ENCODE results near the gene RPL7A. TPM values are rescaled to one million over a fixed set of nuclear protein-coding genes. Genes with fewer than 3 reads are reported as not detected.

Gene RPL7A
- total and polyA plus RNA-seq, 2 donors (not counting 3 experiments of a cell fraction or from before 2014, with no cell fraction given), result 2,112 to 2,329 TPM

GRCh38 chr9:133331221-133331620 is 16.8 kb upstream of the RPL7A start:
- H4K20me1 ChIP-seq (replicated peaks; ENCODE audit: control insufficient read depth, extremely low read depth, insufficient read depth, low read length), result no peaks in the 10 kb centered on the region
- H3K4me1 ChIP-seq (ENCODE audit: control insufficient read depth, extremely low read depth, insufficient read depth, low read length), result peaks cover 4% of the 10 kb centered on the region
- no peak overlapping the region for H3K9ac ChIP-seq (replicated peaks; ENCODE audit: extremely low read depth, insufficient read depth, low read length)
- H3K9me1 ChIP-seq (replicated peaks; ENCODE audit: control insufficient read depth, extremely low read depth, insufficient read depth, low read length), result no peaks in the 10 kb centered on the region
- TF ChIP-seq POLR2AphosphoS5 (IDR thresholded peaks at IDR 0.05; ENCODE audit: insufficient read depth, low read depth, low read length) (no peak), JUN (IDR thresholded peaks at IDR 0.05; ENCODE audit: borderline replicate concordance, insufficient read depth, insufficient read length, low read depth) (no peak), MYC (IDR thresholded peaks at IDR 0.05; ENCODE audit: low read depth, low read length) (no peak), MAX (IDR thresholded peaks at IDR 0.05; ENCODE audit: insufficient read depth, insufficient read length) (no peak), FOS (IDR thresholded peaks at IDR 0.05; ENCODE audit: borderline replicate concordance, insufficient read depth, low read length) (no peak)
- H2AFZ ChIP-seq (ENCODE audit: low read depth, low read length), result no peak overlapping the region
- ChIA-PET POLR2A (interaction anchor here (0.6 kb wide), 1 partner anchor 384 kb away, joined by 3 read pairs; no protein-coding TSS in a partner anchor), CTCF (interaction anchor here (1.7 to 5.6 kb wide), 4 partner anchors 92 to 148 kb away, joined by 9 to 128 read pairs (median 20); no protein-coding TSS in a partner anchor)
- intact Hi-C loops (cut with micrococcal nuclease) (no loop called here), dilution Hi-C loops (cut with MboI; ENCODE audit: extremely low pct_ligation_motif_present, low sequenced_read_pairs) (no loop called here)
- H3K4me3 ChIP-seq (replicated peaks in 1 of 3; ENCODE audit: insufficient read depth in 1 of 3, low read depth in 1 of 3, low read length in 3 of 3), result no peak overlapping the region
- TSS peak; percentile 2 for BruUV-seq (replicated peaks)
- peaks cover 11 to 38% of the 10 kb centered on the region in 2 experiments for H3K36me3 ChIP-seq (ENCODE audit: control insufficient read depth in 2 of 2, extremely low read depth in 1 of 2, insufficient read depth in 2 of 2, low read length in 2 of 2)
- DNase-seq (ENCODE audit: low read depth, low spot score), result no peak
- FAIRE-seq, result no peak
- H3K79me2 ChIP-seq (ENCODE audit: control insufficient read depth, insufficient read depth, low read length), result peaks cover 23% of the 10 kb centered on the region
- no peaks in the 10 kb centered on the region for H3K27me3 ChIP-seq (ENCODE audit: control insufficient read depth in 2 of 2, insufficient read depth in 2 of 2, low read length in 2 of 2)
- no peak overlapping the region for H3K27ac ChIP-seq (ENCODE audit: insufficient read depth, low read depth, low read length)
- H3K9me3 ChIP-seq (replicated peaks; ENCODE audit: control insufficient read depth, insufficient read depth, low read length), result no peaks in the 10 kb centered on the region
- H3K4me2 ChIP-seq (ENCODE audit: insufficient read depth, low read length), result no peak overlapping the region

GRCh38 chr9:133331641-133332380 is 16.2 kb upstream of the RPL7A start:
- intact Hi-C loops (cut with micrococcal nuclease) (no loop called here), dilution Hi-C loops (cut with MboI; ENCODE audit: extremely low pct_ligation_motif_present, low sequenced_read_pairs) (no loop called here)
- no peaks in the 10 kb centered on the region for H3K27me3 ChIP-seq (ENCODE audit: control insufficient read depth in 2 of 2, insufficient read depth in 2 of 2, low read length in 2 of 2)
- H4K20me1 ChIP-seq (replicated peaks; ENCODE audit: control insufficient read depth, extremely low read depth, insufficient read depth, low read length), result no peaks in the 10 kb centered on the region
- H3K9ac ChIP-seq (replicated peaks; ENCODE audit: extremely low read depth, insufficient read depth, low read length), result no peak overlapping the region
- H3K36me3 ChIP-seq (ENCODE audit: control insufficient read depth in 2 of 2, extremely low read depth in 1 of 2, insufficient read depth in 2 of 2, low read length in 2 of 2), result peaks cover 11 to 38% of the 10 kb centered on the region in 2 experiments
- H3K27ac ChIP-seq (ENCODE audit: insufficient read depth, low read depth, low read length), result no peak overlapping the region
- H3K4me2 ChIP-seq (ENCODE audit: insufficient read depth, low read length), result no peak overlapping the region
- DNase-seq (ENCODE audit: low read depth, low spot score) (no peak), FAIRE-seq (no peak)
- TF ChIP-seq POLR2AphosphoS5 (IDR thresholded peaks at IDR 0.05; ENCODE audit: insufficient read depth, low read depth, low read length), result no peak
- no peak for TF ChIP-seq FOS (IDR thresholded peaks at IDR 0.05; ENCODE audit: borderline replicate concordance, insufficient read depth, low read length)
- no peak for TF ChIP-seq JUN (IDR thresholded peaks at IDR 0.05; ENCODE audit: borderline replicate concordance, insufficient read depth, insufficient read length, low read depth)
- TF ChIP-seq CTCF (IDR thresholded peaks at IDR 0.05; ENCODE audit: extremely low read depth in 1 of 2, insufficient read depth in 1 of 2, low read depth in 1 of 2, low read length in 2 of 2), result no peak
- no peak for TF ChIP-seq MAX (IDR thresholded peaks at IDR 0.05; ENCODE audit: insufficient read depth, insufficient read length)
- TF ChIP-seq POLR2A (IDR thresholded peaks at IDR 0.05; ENCODE audit: low read depth, low read length), result no peak
- TF ChIP-seq MYC (IDR thresholded peaks at IDR 0.05; ENCODE audit: low read depth, low read length), result no peak
- TF ChIP-seq EZH2 (IDR thresholded peaks at IDR 0.05; ENCODE audit: borderline replicate concordance, low read depth, low read length, severe bottlenecking), result no peak
- TF ChIP-seq GATA2 (IDR thresholded peaks at IDR 0.05; ENCODE audit: insufficient read depth, insufficient read length, low read depth, low read length), result no peak
- BruUV-seq (replicated peaks), result no TSS peak
- ChIA-PET POLR2A (no interaction called here), CTCF (interaction anchor here (2.4 to 5.6 kb wide), 2 partner anchors 93 to 145 kb away, joined by 22 to 128 read pairs; no protein-coding TSS in a partner anchor)
- no peak overlapping the region for H3K4me3 ChIP-seq (replicated peaks in 1 of 3; ENCODE audit: insufficient read depth in 1 of 3, low read depth in 1 of 3, low read length in 3 of 3)
- no peak overlapping the region for H2AFZ ChIP-seq (ENCODE audit: low read depth, low read length)
- H3K4me1 ChIP-seq (ENCODE audit: control insufficient read depth, extremely low read depth, insufficient read depth, low read length), result peaks cover 7% of the 10 kb centered on the region
- no peaks in the 10 kb centered on the region for H3K9me3 ChIP-seq (replicated peaks; ENCODE audit: control insufficient read depth, insufficient read depth, low read length)
- H3K9me1 ChIP-seq (replicated peaks; ENCODE audit: control insufficient read depth, extremely low read depth, insufficient read depth, low read length), result no peaks in the 10 kb centered on the region
- H3K79me2 ChIP-seq (ENCODE audit: control insufficient read depth, insufficient read depth, low read length), result peaks cover 23% of the 10 kb centered on the region
